ENCODE data around the gene ARHGAP28. TPM values are rescaled to one million over a fixed set of nuclear protein-coding genes. Genes with fewer than 3 reads are reported as not detected.
A peak's percentile ranks its signal among the peaks of the same experiment; 100 is the strongest.

The ARHGAP28 gene
- total RNA-seq = 10 to 100 TPM in 1 of 4 donors, 1 to 10 TPM in 3; 1.1 to 26.3 (median 2.6) TPM

- in situ Hi-C loops (cut with MboI; ENCODE audit: low pct_ligation_motif_present in 1 of 4, low pct_unique_long_range_greater_than_20kb in 1 of 4, low sequenced_read_pairs in 3 of 4) (no loop called here), intact Hi-C loops (cut with DNase I; ENCODE audit: low total_unique reads) (no loop called here)
- no peaks in the 10 kb centered on the region for H3K9me3 ChIP-seq
- WGBS, 2 donors (ENCODE audit: low coverage in 1 of 2) = 9% methylated on average over 31 of the region's 96 CpGs; no CpG with 5 or more reads in 1 of the 2 donors
- H3K4me1 ChIP-seq = peaks cover 0 to 4% (median 2%) of the 10 kb centered on the region in 4 donors
- H3K27me3 ChIP-seq = peaks cover 5% of the 10 kb centered on the region
- no peaks in the 10 kb centered on the region for H3K36me3 ChIP-seq
- TF ChIP-seq POLR2A (IDR thresholded peaks at IDR 0.05) (peak; percentile 19), CTCF (IDR thresholded peaks at IDR 0.05) (peak in 1 of 5 experiments; percentile 17), EP300 (IDR thresholded peaks at IDR 0.05; ENCODE audit: low read depth) (no peak), POLR2AphosphoS5 (IDR thresholded peaks at IDR 0.05) (peak in 1 of 3 donors; percentile 46)
- peak; percentile 60 for DNase-seq
- H3K27ac ChIP-seq = peak within 1 kb of the TSS; percentile 71 to 87 (median 80)
- H3K4me3 ChIP-seq = peak within 1 kb of the TSS; percentile 44 to 59 (median 54)
These were observed at the start of gene ARHGAP28 for GRCh38 chr18:6729247-6730091. Gene ARHGAP28, plus strand, starts transcription at chr18:6729716. Its CDS starts 106 bp downstream, at chr18:6729822.

GRCh38 chr18:6681331-6681875 lies 48.1 kb upstream of the ARHGAP28 start:
- H3K9me3 ChIP-seq = no peaks in the 10 kb centered on the region
- TF ChIP-seq CTCF (IDR thresholded peaks at IDR 0.05) (no peak), POLR2A (IDR thresholded peaks at IDR 0.05) (no peak), POLR2AphosphoS5 (IDR thresholded peaks at IDR 0.05) (no peak), EP300 (IDR thresholded peaks at IDR 0.05; ENCODE audit: low read depth) (no peak)

GRCh38 chr18:6682437-6683111 lies 46.9 kb upstream of the ARHGAP28 start:
- in situ Hi-C loops (cut with MboI; ENCODE audit: low pct_ligation_motif_present in 1 of 4, low pct_unique_long_range_greater_than_20kb in 1 of 4, low sequenced_read_pairs in 3 of 4) = no loop called here
- no peaks in the 10 kb centered on the region for H3K9me3 ChIP-seq
- TF ChIP-seq EP300 (IDR thresholded peaks at IDR 0.05; ENCODE audit: low read depth) (no peak), POLR2AphosphoS5 (IDR thresholded peaks at IDR 0.05) (no peak), CTCF (IDR thresholded peaks at IDR 0.05) (no peak), POLR2A (IDR thresholded peaks at IDR 0.05) (no peak)
- 67% methylated on average over 14 of the region's 14 CpGs; no CpG with 5 or more reads in 1 of the 2 donors for WGBS, 2 donors (ENCODE audit: low coverage in 1 of 2)
- no peaks in the 10 kb centered on the region for H3K27me3 ChIP-seq
- DNase-seq = no peak
- H3K27ac ChIP-seq = peak overlapping the region in 2 of 4 donors; percentile 15 to 34
- intact Hi-C loops (cut with DNase I; ENCODE audit: low total_unique reads) = no loop called here
- H3K4me1 ChIP-seq = no peaks in the 10 kb centered on the region
- H3K36me3 ChIP-seq = no peaks in the 10 kb centered on the region
- H3K4me3 ChIP-seq = no peak overlapping the region

More at GRCh38 chr18:6681331-6681875, 48.1 kb upstream of the ARHGAP28 start:
- H3K36me3 ChIP-seq = no peaks in the 10 kb centered on the region
- H3K27ac ChIP-seq = no peak overlapping the region
- H3K27me3 ChIP-seq = no peaks in the 10 kb centered on the region
- in situ Hi-C loops (cut with MboI; ENCODE audit: low pct_ligation_motif_present in 1 of 4, low pct_unique_long_range_greater_than_20kb in 1 of 4, low sequenced_read_pairs in 3 of 4) (no loop called here), intact Hi-C loops (cut with DNase I; ENCODE audit: low total_unique reads) (no loop called here)
- H3K4me3 ChIP-seq = no peak overlapping the region
- no peak for DNase-seq
- WGBS, 2 donors (ENCODE audit: low coverage in 1 of 2) = 43 to 63% methylated on average over 1 of the region's 1 CpG
- no peaks in the 10 kb centered on the region for H3K4me1 ChIP-seq

All from transverse colon (tissue), 4 donors.